Inflammatory macrophage treated with lipopolysaccharide for 4 hours (primary cell): Measurements from ENCODE around the gene SOX11.

Experiments
- DNase-seq: peaks from one replicate; pipeline ENCODE4 v3.0.0-alpha.2; 2020

Gene SOX11

DNA sequence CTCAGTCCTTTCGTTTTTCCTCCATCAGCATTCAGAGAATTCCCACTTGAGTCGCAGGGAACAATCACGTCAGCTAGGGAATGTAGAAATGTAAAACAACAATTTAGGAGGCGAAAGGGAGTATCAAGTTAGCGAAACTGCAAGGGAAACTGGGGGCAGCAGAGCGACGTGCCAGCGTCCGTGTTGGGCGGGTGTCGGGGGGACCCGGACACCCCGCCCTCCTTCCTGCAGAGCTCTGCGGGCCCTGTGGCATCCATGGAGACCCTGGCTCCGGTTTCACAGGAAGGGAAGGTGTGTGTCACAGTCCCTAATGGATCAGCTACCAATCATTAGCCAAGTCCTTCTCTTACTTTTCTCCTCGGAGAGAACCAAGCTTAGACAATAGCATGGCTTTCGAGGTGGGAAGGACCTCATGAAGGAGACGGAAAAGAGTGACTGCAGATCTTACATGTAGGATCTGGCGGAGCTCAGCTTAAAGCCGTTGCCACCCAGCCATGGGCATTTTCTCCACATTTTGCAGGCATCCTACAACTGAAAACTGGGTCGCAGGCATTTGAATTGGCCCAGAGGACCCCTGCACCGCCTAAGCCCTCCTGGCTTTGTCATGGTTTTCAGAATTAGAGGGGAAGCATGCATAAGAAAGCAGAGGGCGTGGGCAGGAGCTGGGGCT, 33.7 kb downstream of the SOX11 start:
- no peak for DNase-seq

DNA sequence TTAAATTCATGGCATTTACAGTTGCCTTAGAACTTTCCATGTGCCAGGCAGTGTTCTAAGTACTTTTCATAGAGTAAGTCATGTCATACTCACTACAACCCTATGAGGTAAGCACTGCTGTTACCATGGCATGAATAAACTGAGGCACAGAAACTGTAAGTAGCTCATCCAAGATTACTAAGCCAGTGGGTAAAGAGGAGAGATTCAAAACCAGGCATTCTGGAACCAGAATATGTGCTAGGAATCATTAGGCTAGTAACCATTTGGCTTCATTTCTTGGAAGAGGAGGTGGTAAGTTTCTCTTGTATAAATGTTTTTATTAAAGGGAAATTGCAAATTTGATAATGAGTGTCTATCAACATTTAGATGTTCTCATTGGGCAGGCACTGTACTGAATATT, 35.1 kb downstream of the SOX11 start:
- DNase-seq, result no peak

DNA sequence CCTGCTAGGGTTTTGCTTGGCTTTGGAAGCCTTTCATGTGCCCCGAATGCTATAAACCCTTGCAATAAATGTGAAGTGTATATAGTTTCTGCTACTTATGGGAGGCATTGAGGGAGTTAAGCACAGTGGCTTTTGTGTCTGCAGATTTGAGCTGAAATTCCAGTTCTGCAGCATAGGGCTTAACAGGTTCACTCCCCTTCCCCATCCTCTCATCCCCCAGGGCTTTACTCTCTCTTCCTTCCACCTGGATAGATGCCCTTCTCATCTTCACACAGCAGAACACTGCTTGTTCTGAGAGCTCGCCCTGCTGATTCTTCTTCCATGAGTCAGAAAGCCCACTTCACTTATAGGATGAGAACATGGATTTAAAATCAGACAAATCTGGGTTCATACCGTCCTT, 37.2 kb downstream of the SOX11 start:
- DNase-seq, result no peak

DNA sequence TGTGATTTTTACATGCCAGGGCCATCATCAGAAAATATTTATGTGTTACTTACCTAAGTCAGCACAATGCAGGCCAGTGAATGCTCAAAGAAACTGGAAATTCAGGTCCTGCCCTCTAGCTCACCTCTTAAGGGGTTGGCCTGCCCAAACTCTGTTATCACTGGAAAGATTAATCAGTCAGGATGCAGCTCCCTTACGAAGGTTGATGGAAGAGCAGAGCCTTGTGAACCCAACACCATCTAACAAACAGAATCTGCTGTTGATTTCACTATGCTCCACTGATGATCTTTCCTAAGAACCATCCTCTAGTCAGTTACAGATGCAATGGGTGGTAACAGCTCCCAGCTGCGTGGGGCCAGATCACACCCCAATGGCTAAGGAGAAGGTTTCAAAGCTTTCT, 38.2 kb downstream of the SOX11 start:
- no peak for DNase-seq

DNA sequence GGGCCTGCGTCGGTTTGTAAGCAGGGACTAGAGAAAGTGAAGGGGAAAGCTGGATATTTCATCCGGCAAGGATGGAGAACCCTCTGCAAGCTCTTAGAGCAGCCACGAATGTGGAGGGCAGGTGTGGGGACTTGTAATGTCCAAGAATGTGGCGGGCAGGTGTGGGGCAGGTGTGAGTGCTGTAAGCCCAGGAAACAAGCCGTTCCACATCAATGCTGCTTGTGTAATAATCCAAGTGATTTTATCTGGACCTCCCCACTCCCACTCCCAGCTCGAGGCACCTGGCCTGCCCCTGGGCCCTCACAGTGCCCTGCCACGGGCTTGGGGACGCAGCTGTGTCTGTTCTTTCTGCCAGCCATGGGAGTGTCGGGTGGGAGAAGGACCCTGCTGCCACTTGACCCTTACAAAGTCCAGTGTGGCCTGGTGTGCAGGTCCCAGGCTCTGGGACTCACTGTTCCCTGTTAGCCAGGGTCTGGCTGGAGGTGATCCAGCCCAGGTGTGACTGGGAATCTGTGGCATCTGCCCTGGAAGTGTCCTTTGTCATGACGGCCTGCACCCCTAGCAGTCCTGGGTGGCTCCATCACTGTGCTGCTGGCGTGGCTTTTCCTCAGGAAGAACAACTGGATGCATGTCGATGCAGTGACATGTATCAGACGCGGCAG, 42.8 kb downstream of the SOX11 start:
- DNase-seq, result no peak

DNA sequence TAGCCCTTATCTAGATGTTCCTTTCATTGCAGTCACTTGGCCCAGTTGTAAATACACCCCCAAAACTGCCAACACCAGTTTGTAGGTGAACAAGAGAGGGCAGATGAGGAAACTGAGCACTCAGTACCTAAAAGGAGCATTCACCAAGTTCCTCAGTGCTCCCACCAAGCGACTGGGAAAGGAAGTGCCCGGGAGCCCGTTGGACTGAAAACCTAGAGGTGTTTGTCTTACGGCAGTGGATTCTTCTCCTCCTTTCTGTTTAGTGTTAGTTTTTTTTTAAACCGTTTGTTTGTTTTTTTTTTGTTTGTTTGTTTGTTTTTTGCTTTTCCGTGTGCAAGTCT, 43.3 kb downstream of the SOX11 start:
- no peak for DNase-seq

DNA sequence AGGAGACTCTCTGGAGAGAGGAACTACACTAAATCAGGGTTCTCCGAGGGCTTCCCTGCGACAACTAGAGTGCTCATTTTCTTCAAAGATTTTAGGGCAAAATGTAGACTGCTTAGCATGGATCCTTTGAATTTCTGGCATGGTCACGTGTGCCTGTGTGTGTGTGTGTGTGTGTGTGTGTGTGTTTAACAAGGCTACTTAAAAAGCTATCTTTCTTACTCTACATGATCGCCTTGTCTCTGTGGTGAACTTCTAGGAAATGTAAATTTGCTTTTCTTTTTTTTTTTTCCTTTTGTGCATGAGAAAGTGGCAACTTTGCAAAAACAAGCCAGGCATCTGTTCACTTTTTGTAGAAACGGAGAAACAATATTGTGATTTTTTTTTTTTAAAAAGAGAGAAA, 43.9 kb downstream of the SOX11 start:
- no peak for DNase-seq

DNA sequence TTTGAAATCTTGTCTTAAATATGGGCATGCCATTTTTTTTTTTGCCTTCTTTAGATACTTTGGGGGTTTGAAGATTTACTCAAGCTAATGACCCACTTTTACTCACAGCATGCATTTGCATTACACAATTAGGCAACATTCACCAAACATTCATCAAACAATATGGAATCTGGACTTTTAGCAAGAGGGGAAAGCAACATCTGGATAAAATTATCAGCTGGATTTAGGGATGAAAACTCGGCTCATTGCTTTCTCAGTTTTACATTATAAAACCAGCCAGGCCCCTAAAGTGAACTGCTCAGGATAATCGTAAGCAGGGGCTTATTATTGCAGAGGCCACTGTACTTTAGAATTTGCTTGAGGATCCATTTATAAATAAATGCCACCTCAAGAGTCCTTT, 44.7 kb downstream of the SOX11 start:
- no peak for DNase-seq

DNA sequence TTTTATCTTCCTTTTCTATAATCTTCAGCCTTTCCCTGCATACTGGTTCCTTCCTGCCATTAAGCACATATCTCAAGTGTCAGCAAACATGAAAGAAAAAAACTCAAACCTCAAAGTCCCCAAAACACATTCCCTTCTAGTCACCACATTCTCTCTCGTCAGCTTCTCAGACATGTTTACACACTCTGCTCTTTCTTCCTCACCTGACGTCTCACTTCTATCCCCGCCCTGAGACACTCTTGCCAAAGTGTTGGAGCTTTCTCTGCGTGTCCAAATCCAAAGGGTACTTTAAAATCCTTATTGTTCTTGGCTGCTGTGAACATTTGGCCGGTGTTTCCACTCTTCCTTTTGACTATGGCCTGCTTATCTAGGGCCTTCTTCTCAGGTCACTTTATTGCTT, 47.9 kb downstream of the SOX11 start:
- DNase-seq, result no peak

DNA sequence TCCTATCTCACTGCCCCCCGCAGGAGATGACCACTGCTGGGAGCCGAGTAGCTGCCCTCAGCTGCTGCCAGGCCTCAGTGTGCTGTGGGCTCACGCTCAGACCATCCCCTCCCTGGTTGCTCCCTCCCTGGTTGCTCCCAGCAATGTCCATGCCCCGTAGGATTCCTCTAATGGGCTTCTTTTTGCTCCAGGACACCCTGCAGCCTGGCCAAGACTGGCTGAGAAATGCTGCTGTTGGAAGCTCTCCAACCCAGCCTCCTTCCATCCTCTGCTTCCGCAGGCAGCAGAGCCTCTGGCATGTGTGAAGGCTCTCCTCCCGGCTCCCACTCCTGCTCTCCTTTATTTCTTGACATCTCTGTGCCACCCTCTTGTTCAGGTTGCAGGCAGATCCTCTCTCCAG, 48.6 kb downstream of the SOX11 start:
- no peak for DNase-seq

DNA sequence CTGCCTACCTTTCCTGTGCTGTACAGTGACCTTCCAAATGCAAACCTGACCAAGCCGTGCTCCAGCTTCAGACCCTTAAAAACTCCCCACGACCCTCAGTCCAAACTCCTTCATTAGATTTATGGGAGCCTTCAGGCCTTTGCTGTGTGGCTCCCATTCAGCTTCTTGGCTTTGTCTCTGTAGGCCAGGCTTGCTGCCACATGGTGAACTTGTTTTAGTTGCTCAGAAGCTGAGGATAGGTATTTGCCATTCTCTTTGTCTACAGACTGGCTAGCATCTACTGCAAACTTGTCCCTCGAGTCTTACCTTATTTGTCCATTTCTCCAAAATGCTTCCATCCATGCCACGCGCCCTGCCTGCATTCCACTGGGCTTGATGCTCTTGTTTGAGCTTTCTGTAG, 49.1 kb downstream of the SOX11 start:
- DNase-seq, result no peak

DNA sequence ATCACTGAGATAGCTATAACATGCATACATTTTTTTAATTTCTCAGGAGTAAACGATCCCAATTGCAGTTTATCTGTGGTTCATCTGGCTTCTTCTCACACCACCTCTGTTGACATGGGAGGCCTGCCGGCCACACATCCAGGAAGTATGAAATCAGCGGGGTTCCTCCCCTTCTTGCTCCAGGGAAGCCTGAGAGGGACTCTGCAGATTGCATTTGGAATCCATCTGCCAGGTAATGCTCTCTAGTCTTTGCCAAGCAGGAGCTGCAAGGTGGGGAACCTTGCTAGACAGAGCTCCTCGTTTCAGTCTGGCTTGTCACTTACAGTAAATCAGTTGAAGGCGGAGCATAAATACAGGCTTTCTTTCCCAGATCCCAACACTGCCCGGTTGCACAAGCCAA, 49.9 kb downstream of the SOX11 start:
- DNase-seq, result no peak

DNA sequence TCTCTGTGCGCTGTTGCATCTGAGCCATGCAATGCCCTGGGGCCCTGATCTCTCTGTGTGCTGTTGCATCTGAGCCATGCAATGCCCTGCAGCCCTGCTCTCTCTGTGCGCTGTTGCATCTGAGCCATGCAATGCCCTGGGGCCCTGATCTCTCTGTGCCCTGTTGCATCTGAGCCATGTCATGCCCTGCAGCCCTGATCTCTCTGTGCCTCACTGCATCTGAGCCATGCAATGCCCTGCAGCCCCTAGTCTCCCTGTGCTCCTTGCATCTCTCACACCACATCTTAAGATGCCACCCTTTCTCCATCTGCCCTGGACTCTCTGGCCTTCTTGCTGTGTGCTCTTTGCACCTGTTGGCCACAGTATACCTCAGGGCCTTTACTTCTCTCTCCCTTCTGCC, 56.2 kb downstream of the SOX11 start:
- no peak for DNase-seq

DNA sequence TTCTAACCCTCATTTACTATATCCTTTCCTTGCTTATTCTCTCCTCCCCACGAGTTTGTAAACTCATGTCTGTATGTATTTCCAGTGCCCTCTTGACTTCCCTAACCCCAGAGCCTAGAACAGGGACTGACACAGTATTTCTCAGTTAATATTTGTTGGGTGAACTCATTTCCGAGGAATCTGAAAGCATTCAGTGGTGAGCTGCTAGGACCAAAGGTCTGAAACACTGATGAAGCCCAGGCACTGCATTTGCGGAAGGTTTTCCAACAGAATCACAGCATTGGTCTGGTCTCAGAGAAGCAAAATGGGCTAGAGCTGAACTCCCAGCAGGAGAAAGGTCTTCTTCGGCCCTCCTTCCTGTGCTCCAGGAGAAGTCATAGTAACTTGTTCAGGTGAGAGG, 56.8 kb downstream of the SOX11 start:
- no peak for DNase-seq

DNA sequence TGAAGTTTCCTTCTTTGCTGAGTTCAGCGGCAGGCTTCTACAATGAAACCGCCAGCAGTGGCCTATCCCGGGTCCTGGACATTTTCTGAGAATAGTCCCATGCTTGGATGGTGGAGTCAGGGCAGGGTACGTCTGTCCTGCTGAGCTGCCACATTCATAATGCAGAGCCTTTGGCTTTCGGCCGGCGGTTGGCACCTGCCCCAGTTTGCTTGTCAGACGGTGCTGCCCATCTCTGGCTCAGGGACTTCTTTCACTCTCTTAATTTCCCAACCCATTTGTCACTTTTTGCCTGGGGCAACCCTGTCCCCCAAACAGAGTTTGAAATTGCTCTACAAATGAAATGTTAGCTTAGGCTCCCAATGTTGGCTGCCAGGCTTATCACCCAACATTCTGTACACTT, 57.2 kb downstream of the SOX11 start:
- DNase-seq, result no peak
